ENCODE measurements around the gene RBBP8. TPM values are rescaled to one million over a fixed set of nuclear protein-coding genes. Genes with fewer than 3 reads are reported as not detected.

RBBP8 gene
- polyA plus RNA-seq, 3 donors: 5.8 to 9.6 (median 7.8) TPM

DNA sequence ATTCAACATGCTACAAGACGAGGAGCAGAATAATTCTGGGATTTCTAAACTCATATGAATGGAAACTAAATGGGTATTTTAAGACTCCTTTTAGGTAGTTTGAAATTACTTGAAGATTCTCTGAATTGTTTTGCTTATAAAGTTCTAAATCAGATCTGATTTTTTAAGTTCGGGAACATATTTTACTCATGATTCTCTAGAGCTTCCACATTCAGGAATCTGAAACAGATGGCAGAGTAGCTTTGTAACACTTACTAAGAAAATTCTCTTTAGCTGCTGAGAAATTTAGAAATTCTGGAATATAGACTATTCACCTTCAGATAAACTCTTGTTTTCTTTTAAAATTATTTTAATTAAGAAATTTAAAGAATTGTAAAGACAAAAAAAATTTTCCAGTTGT lies 13.7 kb downstream of the RBBP8 start:
- H4K20me1 ChIP-seq (ENCODE audit: insufficient read depth, low read length): no peaks in the 10 kb centered on the region
- H3K4me3 ChIP-seq (replicated peaks in 1 of 3; ENCODE audit: low read depth in 2 of 3, low read length in 3 of 3): no peak overlapping the region
- Mint-ChIP-seq H3K27me3 (ENCODE audit: low read depth in 3 of 3) (no peaks in the 10 kb centered on the region), H3K9me3 (no peaks in the 10 kb centered on the region), H3K27ac (no peak overlapping the region), H3K4me1 (peaks cover 6% of the 10 kb centered on the region), H3K36me3 (peaks cover 23 to 36% of the 10 kb centered on the region in 2 donors), H3K4me3 (no peak overlapping the region)
- H3K27me3 ChIP-seq (ENCODE audit: control insufficient read depth in 2 of 2, insufficient read depth in 2 of 2, low read length in 2 of 2): no peaks in the 10 kb centered on the region
- intact Hi-C loops (cut with micrococcal nuclease): no loop called here
- H3K27ac ChIP-seq (ENCODE audit: low read depth in 1 of 2, low read length in 2 of 2): no peak overlapping the region
- H3K79me2 ChIP-seq (ENCODE audit: insufficient read depth, low read length): peaks cover 5% of the 10 kb centered on the region
- DNase-seq: no peak
- TF ChIP-seq, protein P1, sequence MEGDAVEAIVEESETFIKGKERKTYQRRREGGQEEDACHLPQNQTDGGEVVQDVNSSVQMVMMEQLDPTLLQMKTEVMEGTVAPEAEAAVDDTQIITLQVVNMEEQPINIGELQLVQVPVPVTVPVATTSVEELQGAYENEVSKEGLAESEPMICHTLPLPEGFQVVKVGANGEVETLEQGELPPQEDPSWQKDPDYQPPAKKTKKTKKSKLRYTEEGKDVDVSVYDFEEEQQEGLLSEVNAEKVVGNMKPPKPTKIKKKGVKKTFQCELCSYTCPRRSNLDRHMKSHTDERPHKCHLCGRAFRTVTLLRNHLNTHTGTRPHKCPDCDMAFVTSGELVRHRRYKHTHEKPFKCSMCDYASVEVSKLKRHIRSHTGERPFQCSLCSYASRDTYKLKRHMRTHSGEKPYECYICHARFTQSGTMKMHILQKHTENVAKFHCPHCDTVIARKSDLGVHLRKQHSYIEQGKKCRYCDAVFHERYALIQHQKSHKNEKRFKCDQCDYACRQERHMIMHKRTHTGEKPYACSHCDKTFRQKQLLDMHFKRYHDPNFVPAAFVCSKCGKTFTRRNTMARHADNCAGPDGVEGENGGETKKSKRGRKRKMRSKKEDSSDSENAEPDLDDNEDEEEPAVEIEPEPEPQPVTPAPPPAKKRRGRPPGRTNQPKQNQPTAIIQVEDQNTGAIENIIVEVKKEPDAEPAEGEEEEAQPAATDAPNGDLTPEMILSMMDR (IDR thresholded peaks at IDR 0.05): no peak
- WGBS (ENCODE audit: insufficient coverage): no CpG with 5 or more reads among the region's 2 CpGs
- no peak overlapping the region for H3K9ac ChIP-seq (ENCODE audit: insufficient read depth, low read length, poor library complexity, severe bottlenecking)
- no peak overlapping the region for H3K4me2 ChIP-seq (replicated peaks; ENCODE audit: extremely low read depth, low read length, poor library complexity, severe bottlenecking)
- peaks cover 0 to 6% of the 10 kb centered on the region in 2 donors for H3K4me1 ChIP-seq (ENCODE audit: control insufficient read depth in 1 of 2, insufficient read depth in 2 of 2, low read length in 2 of 2)
- H3K9me3 ChIP-seq (replicated peaks in 1 of 2; ENCODE audit: control insufficient read depth in 1 of 2, insufficient read depth in 1 of 2, low read length in 2 of 2): no peaks in the 10 kb centered on the region
- H2AFZ ChIP-seq (ENCODE audit: insufficient read depth, low read depth, low read length, poor library complexity, severe bottlenecking): no peak overlapping the region
- peaks cover 19 to 38% of the 10 kb centered on the region in 2 donors for H3K36me3 ChIP-seq (replicated peaks in 1 of 2; ENCODE audit: control insufficient read depth in 1 of 2, insufficient read depth in 2 of 2, low read length in 2 of 2)

DNA sequence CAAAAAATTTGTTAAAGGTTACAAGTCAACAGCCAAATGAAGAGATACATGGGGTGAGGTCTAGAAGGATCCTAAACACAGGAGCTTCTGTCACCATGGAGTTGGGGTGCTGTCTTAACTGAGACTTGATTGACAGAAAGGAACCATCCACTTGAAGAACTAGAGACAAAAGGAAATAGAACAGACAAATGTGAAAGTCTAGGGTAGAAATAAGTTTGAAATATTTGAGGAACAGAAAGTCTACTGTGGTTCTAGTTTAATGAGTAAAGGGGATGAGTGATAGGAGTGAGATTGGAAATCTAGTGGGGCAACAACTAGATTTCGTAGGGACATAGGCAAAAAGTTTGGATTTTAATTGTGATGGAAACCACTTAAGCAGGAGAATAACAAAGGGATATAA lies 18.7 kb downstream of the RBBP8 start:
- Mint-ChIP-seq H3K4me1 (peaks cover 28% of the 10 kb centered on the region), H3K36me3 (peaks cover 39 to 60% of the 10 kb centered on the region in 2 donors), H3K9me3 (peaks cover 0 to 3% (median 0%) of the 10 kb centered on the region in 7 donors), H3K27me3 (ENCODE audit: low read depth in 3 of 3) (no peaks in the 10 kb centered on the region), H3K4me3 (no peak overlapping the region), H3K27ac (peak overlapping the region in 3 of 7 donors; percentile 2 to 75 (median 55))
- no peak overlapping the region for H2AFZ ChIP-seq (ENCODE audit: insufficient read depth, low read depth, low read length, poor library complexity, severe bottlenecking)
- H3K27me3 ChIP-seq (ENCODE audit: control insufficient read depth in 2 of 2, insufficient read depth in 2 of 2, low read length in 2 of 2): no peaks in the 10 kb centered on the region
- no peaks in the 10 kb centered on the region for H4K20me1 ChIP-seq (ENCODE audit: insufficient read depth, low read length)
- no peak for DNase-seq
- H3K4me2 ChIP-seq (replicated peaks; ENCODE audit: extremely low read depth, low read length, poor library complexity, severe bottlenecking): no peak overlapping the region
- H3K79me2 ChIP-seq (ENCODE audit: insufficient read depth, low read length): no peaks in the 10 kb centered on the region
- H3K27ac ChIP-seq (ENCODE audit: low read depth in 1 of 2, low read length in 2 of 2): peak overlapping the region in 1 of 2 donors; percentile 67
- intact Hi-C loops (cut with micrococcal nuclease): no loop called here
- TF ChIP-seq, protein P1 (IDR thresholded peaks at IDR 0.05): no peak
- WGBS (ENCODE audit: insufficient coverage): 56% methylated on average over 1 of the region's 1 CpG
- no peak overlapping the region for H3K9ac ChIP-seq (ENCODE audit: insufficient read depth, low read length, poor library complexity, severe bottlenecking)
- H3K4me3 ChIP-seq (replicated peaks in 1 of 3; ENCODE audit: low read depth in 2 of 3, low read length in 3 of 3): no peak overlapping the region
- H3K4me1 ChIP-seq (ENCODE audit: control insufficient read depth in 1 of 2, insufficient read depth in 2 of 2, low read length in 2 of 2): peaks cover 11 to 19% of the 10 kb centered on the region in 2 donors
- peaks cover 15 to 39% of the 10 kb centered on the region in 2 donors for H3K36me3 ChIP-seq (replicated peaks in 1 of 2; ENCODE audit: control insufficient read depth in 1 of 2, insufficient read depth in 2 of 2, low read length in 2 of 2)
- H3K9me3 ChIP-seq (replicated peaks in 1 of 2; ENCODE audit: control insufficient read depth in 1 of 2, insufficient read depth in 1 of 2, low read length in 2 of 2): no peaks in the 10 kb centered on the region
